Kidney (tissue), 14 donors: Measurements from ENCODE around the gene CALU. TPM values are rescaled to one million over a fixed set of nuclear protein-coding genes. Genes with fewer than 3 reads are reported as not detected.

Source experiments
- DNase-seq, 5 donors: peaks; one replicate each; pipeline ENCODE4 v3.0.0-alpha.2; 2013 to 2020
- FAIRE-seq: peaks from 2 replicates; lab custom pipeline; 2012; peaks lifted over from hg19 to GRCh38; lab: Jason Lieb, UNC
- H3K27ac ChIP-seq, 2 donors: one replicate each; pipeline ENCODE4 v1.7.0; 2013; ENCODE audit warnings: low read depth in 2 of 2, low read length in 2 of 2, inconsistent platforms in 1 of 2
- H3K27me3 ChIP-seq: one replicate; pipeline ENCODE4 v1.7.1; 2013; ENCODE audit warnings: low read length, inconsistent platforms; ENCODE audit not compliant: control insufficient read depth, insufficient read depth
- H3K36me3 ChIP-seq, 3 donors: one replicate each; pipeline versions ENCODE4 v1.7.0 to v1.7.1; 2013; ENCODE audit warnings: low read length in 3 of 3, control low read depth in 1 of 3, inconsistent platforms in 1 of 3; ENCODE audit not compliant: insufficient read depth in 3 of 3, control insufficient read depth in 2 of 3
- H3K4me1 ChIP-seq, 3 donors: one replicate each; pipeline versions ENCODE4 v1.7.0 to v1.7.1; 2013; ENCODE audit warnings: low read length in 3 of 3, inconsistent platforms in 1 of 3, low read depth in 1 of 3; ENCODE audit not compliant: control insufficient read depth in 2 of 3, insufficient read depth in 2 of 3
- H3K4me3 ChIP-seq, 3 donors: one replicate each; pipeline versions ENCODE4 v1.7.0 to v1.8.1; 2013; ENCODE audit warnings: low read length in 3 of 3, control low read depth in 1 of 3, inconsistent platforms in 1 of 3
- H3K9ac ChIP-seq, 3 donors: one replicate each; pipeline versions ENCODE4 v1.7.0 to v1.7.1; 2013; ENCODE audit warnings: low read length in 3 of 3, control low read depth in 1 of 3, inconsistent platforms in 1 of 3
- H3K9me3 ChIP-seq, 3 donors: one replicate each; pipeline versions ENCODE4 v1.7.0 to v1.7.1; 2013; ENCODE audit warnings: low read length in 3 of 3, control low read depth in 1 of 3, inconsistent platforms in 1 of 3; ENCODE audit not compliant: control insufficient read depth in 2 of 3, insufficient read depth in 1 of 3
- intact Hi-C: fragments of 100-400 bp; cut with DNase I; formaldehyde crosslinking; loops from one replicate; pipeline ENCODE4 v1.11.1; 2022
- polyA plus RNA-seq: library from polyadenylated mRNA; stranded (reverse); fragments of 350-450 nt; fragmentation: Illumina TruSeq; extraction: RNeasy Lipid Tissue Mini Kit (QIAGEN cat#74804); gene quantifications from one replicate; pipeline ENCODE4 v1.2.3, GENCODE V29; 2014; ENCODE audit warnings: low read depth, low replicate concordance; ENCODE audit not compliant: insufficient read depth
- total RNA-seq: library from RNA; stranded (reverse); fragmentation: NEBNext Ultra II Directional; extraction: Animal tissue kit (Norgen Biotek cat#: 25700); gene quantifications from one replicate; pipeline ENCODE4 v1.2.1, GENCODE V29; 2021
- TF ChIP-seq, protein P1 (sequence below): IDR thresholded peaks from 3 replicates; pipeline ENCODE4 v1.5.1; 2012; ENCODE audit warnings: mild to moderate bottlenecking, moderate library complexity, borderline replicate concordance; ENCODE audit not compliant: insufficient read depth; ENCODE audit errors: extremely low read depth
- donor health status: control.
- donor health status: control.
- donor health status: control.
- donor health status: control.
- donor health status: control.
- donor health status: DM: yes; HTN: yes; CAD: no.
- donor health status: Normal renal cell carcinoma (clear cell type).

The CALU gene
- total and polyA plus RNA-seq, 2 donors from 2014 or later, result 32.9 to 75.1 TPM

DNA sequence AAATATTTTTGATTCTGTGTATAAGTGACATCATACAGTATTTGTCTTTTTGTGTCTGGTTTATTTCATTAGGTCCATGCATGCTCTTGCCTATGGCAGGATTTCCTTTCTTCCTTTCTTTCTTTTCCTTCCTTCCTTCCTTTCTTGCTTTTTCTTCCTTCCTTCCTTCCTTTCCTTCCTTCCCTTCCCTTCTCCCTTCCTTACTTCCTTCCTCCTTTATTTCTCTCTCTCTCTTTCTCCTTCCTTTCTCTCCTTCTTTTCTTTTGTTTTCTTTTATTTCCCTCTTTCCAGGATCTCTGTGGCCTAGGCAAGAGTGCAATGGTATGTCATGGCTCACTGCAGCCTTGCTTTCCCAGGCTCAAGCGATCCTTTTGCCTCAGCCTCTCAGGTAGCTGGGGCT is 31.4 kb upstream of the CALU start:
- FAIRE-seq, result no peak
- no peak overlapping the region for H3K9ac ChIP-seq
- H3K36me3 ChIP-seq, result no peaks in the 10 kb centered on the region
- DNase-seq, result no peak
- H3K9me3 ChIP-seq, result no peaks in the 10 kb centered on the region
- TF ChIP-seq, protein P1, sequence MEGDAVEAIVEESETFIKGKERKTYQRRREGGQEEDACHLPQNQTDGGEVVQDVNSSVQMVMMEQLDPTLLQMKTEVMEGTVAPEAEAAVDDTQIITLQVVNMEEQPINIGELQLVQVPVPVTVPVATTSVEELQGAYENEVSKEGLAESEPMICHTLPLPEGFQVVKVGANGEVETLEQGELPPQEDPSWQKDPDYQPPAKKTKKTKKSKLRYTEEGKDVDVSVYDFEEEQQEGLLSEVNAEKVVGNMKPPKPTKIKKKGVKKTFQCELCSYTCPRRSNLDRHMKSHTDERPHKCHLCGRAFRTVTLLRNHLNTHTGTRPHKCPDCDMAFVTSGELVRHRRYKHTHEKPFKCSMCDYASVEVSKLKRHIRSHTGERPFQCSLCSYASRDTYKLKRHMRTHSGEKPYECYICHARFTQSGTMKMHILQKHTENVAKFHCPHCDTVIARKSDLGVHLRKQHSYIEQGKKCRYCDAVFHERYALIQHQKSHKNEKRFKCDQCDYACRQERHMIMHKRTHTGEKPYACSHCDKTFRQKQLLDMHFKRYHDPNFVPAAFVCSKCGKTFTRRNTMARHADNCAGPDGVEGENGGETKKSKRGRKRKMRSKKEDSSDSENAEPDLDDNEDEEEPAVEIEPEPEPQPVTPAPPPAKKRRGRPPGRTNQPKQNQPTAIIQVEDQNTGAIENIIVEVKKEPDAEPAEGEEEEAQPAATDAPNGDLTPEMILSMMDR, result no peak
- H3K27ac ChIP-seq, result no peak overlapping the region
- no peak overlapping the region for H3K4me3 ChIP-seq
- no peaks in the 10 kb centered on the region for H3K27me3 ChIP-seq
- intact Hi-C loops, result no loop called here
- no peaks in the 10 kb centered on the region for H3K4me1 ChIP-seq

DNA sequence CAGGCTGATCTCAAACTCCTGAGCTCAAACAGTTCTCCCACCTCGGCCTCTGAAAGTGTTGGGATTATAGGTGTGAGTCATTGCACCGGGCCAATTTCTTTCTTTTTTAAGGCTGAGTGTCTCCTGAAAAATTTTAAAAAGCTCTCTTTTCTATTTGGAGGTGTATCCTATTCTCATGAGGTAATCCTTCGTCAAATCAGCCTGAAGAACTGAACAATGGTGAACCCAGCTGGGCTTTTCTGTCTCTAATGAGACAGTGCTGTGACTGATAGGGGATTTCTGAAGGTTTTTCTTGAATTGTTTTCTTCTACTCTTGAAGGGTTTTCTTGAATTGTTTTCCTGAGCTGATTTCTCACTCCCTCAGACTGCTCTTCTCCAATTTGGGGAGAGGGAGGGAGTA is 30.9 kb upstream of the CALU start:
- Histone ChIP-seq H3K36me3 (no peaks in the 10 kb centered on the region), H3K9ac (no peak overlapping the region), H3K9me3 (no peaks in the 10 kb centered on the region), H3K27me3 (no peaks in the 10 kb centered on the region), H3K4me1 (no peaks in the 10 kb centered on the region), H3K27ac (no peak overlapping the region), H3K4me3 (no peak overlapping the region)
- DNase-seq (no peak), FAIRE-seq (no peak)
- intact Hi-C loops, result no loop called here
- TF ChIP-seq, protein P1, result no peak

DNA sequence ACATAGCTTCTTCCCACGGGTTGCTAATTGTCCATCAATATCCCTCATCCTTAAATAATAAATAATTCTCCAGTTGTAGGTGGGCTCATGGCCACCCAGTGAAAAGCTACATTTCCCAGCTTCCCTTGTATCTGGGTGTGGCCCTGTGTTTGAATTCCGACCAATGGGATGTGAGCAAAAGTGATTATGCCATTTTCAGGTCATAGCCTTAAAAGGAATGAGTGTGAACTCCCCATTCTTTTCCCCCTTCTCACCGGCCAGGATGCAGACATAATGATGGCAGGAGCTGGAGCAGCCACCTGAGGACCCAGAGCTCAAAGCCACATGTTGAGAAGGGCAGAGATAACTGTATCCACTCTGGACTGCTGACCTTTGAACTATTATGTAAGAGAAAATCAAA is 30.3 kb upstream of the CALU start:
- TF ChIP-seq, protein P1, result no peak
- Histone ChIP-seq H3K9me3 (no peaks in the 10 kb centered on the region), H3K27me3 (no peaks in the 10 kb centered on the region), H3K27ac (no peak overlapping the region), H3K36me3 (no peaks in the 10 kb centered on the region), H3K4me1 (no peaks in the 10 kb centered on the region), H3K9ac (no peak overlapping the region), H3K4me3 (no peak overlapping the region)
- FAIRE-seq (no peak), DNase-seq (no peak)
- intact Hi-C loops, result no loop called here

DNA sequence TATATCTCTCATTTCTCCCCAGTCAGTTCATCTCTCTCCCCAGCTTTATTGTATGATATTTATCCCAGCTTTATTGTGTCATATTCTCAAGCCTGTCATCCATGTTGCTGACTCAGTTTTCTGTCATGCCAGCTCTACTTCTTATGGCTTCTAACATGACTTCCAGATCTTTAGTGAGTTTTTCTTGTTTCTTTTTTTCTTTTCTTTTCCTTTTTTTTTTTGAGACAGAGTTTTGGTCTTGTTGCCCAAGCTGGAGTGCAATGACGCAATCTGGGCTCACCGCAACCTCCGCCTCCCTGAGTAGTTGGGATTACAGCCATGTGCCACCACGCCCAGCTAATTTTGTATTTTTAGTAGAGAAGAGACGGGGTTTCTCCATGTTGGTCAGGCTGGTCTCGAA is 28.7 kb upstream of the CALU start:
- no peaks in the 10 kb centered on the region for H3K4me1 ChIP-seq
- H3K9me3 ChIP-seq, result no peaks in the 10 kb centered on the region
- no peaks in the 10 kb centered on the region for H3K27me3 ChIP-seq
- H3K4me3 ChIP-seq, result no peak overlapping the region
- FAIRE-seq (no peak), DNase-seq (no peak)
- no peak overlapping the region for H3K9ac ChIP-seq
- TF ChIP-seq, protein P1, result no peak
- no peak overlapping the region for H3K27ac ChIP-seq
- intact Hi-C loops, result no loop called here
- H3K36me3 ChIP-seq, result no peaks in the 10 kb centered on the region
